Upper lobe of left lung (tissue), 4 donors: ENCODE measurements around the gene GLRA3.

Experiments
- EP300 ChIP-seq, 4 donors: sonication (generic); formaldehyde crosslinking; IDR thresholded peaks; one replicate each; pipeline ENCODE4 v1.5.1; 2017; ENCODE audit warnings: antibody characterized with exemption in 4 of 4, control low read depth in 2 of 4
- POLR2A ChIP-seq, 4 donors: fragments of 450-650 bp; IDR thresholded peaks; one replicate each; pipeline ENCODE4 v1.5.1; 2016 to 2017; ENCODE audit warnings: antibody characterized with exemption in 4 of 4, mild to moderate bottlenecking in 2 of 4
- POLR2AphosphoS5 ChIP-seq, 2 donors: sonication (generic); formaldehyde crosslinking; IDR thresholded peaks; one replicate each; pipeline ENCODE4 v1.5.1; 2017; ENCODE audit warnings: antibody characterized with exemption in 2 of 2
- TF ChIP-seq, protein P1 (sequence below), 6 experiments: fragments of 450-650 bp in 4 of 6; fragments of 200-600 bp in 2 of 6; sonication (generic) in 2 of 6; IDR thresholded peaks; one replicate each; pipeline ENCODE4 v1.5.1; 2016 to 2019; ENCODE audit warnings: antibody characterized with exemption in 6 of 6

DNA sequence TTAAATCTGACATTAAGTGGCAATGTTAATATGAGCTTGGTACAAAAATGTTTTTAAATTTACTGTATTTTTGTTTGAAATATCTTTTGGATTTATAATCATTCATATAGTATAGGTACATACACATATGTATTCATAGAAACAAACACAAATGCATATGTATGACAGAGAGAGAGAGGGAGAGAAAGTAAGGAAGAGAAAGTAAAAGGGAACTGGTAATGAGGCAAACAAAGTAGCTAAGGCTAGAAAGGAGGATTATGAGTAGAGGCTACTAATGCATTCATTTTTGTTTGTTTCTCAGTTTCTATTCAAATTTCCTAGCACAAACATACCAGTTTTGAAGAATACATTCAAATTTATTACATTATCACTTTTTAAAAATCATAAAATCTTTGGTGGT is 132.4 kb downstream of the GLRA3 start:
- TF ChIP-seq POLR2A (IDR thresholded peaks at IDR 0.05) (no peak), POLR2AphosphoS5 (IDR thresholded peaks at IDR 0.05) (no peak), EP300 (IDR thresholded peaks at IDR 0.05) (no peak)
- TF ChIP-seq, protein P1, sequence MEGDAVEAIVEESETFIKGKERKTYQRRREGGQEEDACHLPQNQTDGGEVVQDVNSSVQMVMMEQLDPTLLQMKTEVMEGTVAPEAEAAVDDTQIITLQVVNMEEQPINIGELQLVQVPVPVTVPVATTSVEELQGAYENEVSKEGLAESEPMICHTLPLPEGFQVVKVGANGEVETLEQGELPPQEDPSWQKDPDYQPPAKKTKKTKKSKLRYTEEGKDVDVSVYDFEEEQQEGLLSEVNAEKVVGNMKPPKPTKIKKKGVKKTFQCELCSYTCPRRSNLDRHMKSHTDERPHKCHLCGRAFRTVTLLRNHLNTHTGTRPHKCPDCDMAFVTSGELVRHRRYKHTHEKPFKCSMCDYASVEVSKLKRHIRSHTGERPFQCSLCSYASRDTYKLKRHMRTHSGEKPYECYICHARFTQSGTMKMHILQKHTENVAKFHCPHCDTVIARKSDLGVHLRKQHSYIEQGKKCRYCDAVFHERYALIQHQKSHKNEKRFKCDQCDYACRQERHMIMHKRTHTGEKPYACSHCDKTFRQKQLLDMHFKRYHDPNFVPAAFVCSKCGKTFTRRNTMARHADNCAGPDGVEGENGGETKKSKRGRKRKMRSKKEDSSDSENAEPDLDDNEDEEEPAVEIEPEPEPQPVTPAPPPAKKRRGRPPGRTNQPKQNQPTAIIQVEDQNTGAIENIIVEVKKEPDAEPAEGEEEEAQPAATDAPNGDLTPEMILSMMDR (IDR thresholded peaks at IDR 0.05): no peak
